GM23248 (cell line): Measurements from ENCODE around the gene ENSA. TPM values are rescaled to one million over a fixed set of nuclear protein-coding genes. Genes with fewer than 3 reads are reported as not detected.
"Not testable (repeated sequence)": the region's sequence is repeated elsewhere in the genome, so short reads cannot be mapped to it uniquely, and the experiment has no call there.

Source experiments
- DNase-seq: peaks from one replicate; pipeline ENCODE4 v3.0.0-alpha.2; 2015
- H2AFZ ChIP-seq: fragments of 200-600 bp; sonication (generic); 2 replicates; pipeline ENCODE4 v1.6.1; 2016; ENCODE audit warnings: antibody characterized with exemption
- H3F3A ChIP-seq: fragments of 200-600 bp; sonication (generic); 2 replicates; pipeline ENCODE4 v1.6.1; 2016; ENCODE audit warnings: mild to moderate bottlenecking, antibody characterized with exemption, mixed run types; ENCODE audit not compliant: insufficient read depth
- H3K27ac ChIP-seq: fragments of 200-600 bp; sonication (generic); 2 replicates; pipeline ENCODE4 v1.5.1; 2016; ENCODE audit warnings: mild to moderate bottlenecking
- H3K27me3 ChIP-seq: fragments of 200-600 bp; sonication (generic); replicated peaks from 2 replicates; pipeline ENCODE4 v1.6.1; 2016; ENCODE audit warnings: mild to moderate bottlenecking; ENCODE audit not compliant: insufficient read depth
- H3K36me3 ChIP-seq: fragments of 200-600 bp; sonication (generic); 2 replicates; pipeline ENCODE4 v1.6.1; 2016; ENCODE audit warnings: low read depth, mild to moderate bottlenecking
- H3K4me1 ChIP-seq: fragments of 200-600 bp; sonication (generic); 2 replicates; pipeline ENCODE4 v1.6.1; 2016; ENCODE audit warnings: mild to moderate bottlenecking; ENCODE audit not compliant: insufficient read depth
- H3K4me2 ChIP-seq: fragments of 200-600 bp; sonication (generic); one replicate; pipeline ENCODE4 v1.6.1; 2016; ENCODE audit warnings: mild to moderate bottlenecking; ENCODE audit not compliant: unreplicated experiment
- H3K4me3 ChIP-seq: fragments of 200-600 bp; sonication (generic); 2 replicates; pipeline ENCODE4 v1.5.1; 2016; ENCODE audit warnings: mild to moderate bottlenecking
- H3K79me2 ChIP-seq: fragments of 200-600 bp; sonication (generic); 2 replicates; pipeline ENCODE4 v1.6.1; 2016; ENCODE audit warnings: mild to moderate bottlenecking; ENCODE audit not compliant: insufficient read depth
- H3K9ac ChIP-seq: fragments of 200-600 bp; sonication (generic); 2 replicates; pipeline ENCODE4 v1.6.1; 2016; ENCODE audit warnings: mild to moderate bottlenecking
- H3K9me2 ChIP-seq: fragments of 200-600 bp; sonication (generic); 2 replicates; pipeline ENCODE4 v1.6.1; 2016; ENCODE audit warnings: mixed run types, mild to moderate bottlenecking, moderate library complexity; ENCODE audit not compliant: insufficient read depth
- H3K9me3 ChIP-seq: fragments of 200-600 bp; sonication (generic); one replicate; pipeline ENCODE4 v1.6.1; 2017; ENCODE audit warnings: low read depth
- H4K20me1 ChIP-seq: fragments of 200-600 bp; sonication (generic); 2 replicates; pipeline ENCODE4 v1.6.0; 2016; ENCODE audit not compliant: insufficient read depth
- EZH2 ChIP-seq: fragments of 200-600 bp; sonication (generic); IDR thresholded peaks from 2 replicates; pipeline ENCODE4 v1.6.1; 2018; ENCODE audit warnings: antibody characterized with exemption, mild to moderate bottlenecking; ENCODE audit not compliant: insufficient read depth, poor library complexity, severe bottlenecking
- EZH2phosphoT487 ChIP-seq: fragments of 200-600 bp; sonication (generic); IDR thresholded peaks from 2 replicates; pipeline ENCODE4 v1.6.1; 2018; ENCODE audit warnings: antibody characterized with exemption, moderate library complexity, mild to moderate bottlenecking, low read depth; ENCODE audit not compliant: insufficient read depth
- WGBS, 2 experiments: methylation state at CpG; one replicate each; pipeline ENCODE4 v1.1.6; 2015 to 2017; ENCODE audit warnings: low lambda C conversion rate in 2 of 2, low coverage in 1 of 2; ENCODE audit errors: missing lambda C conversion rate in 2 of 2; 5-methylcytosine and 5-hydroxymethylcytosine counted together
- in situ Hi-C: fragments of 300-500 bp; cut with MboI; formaldehyde crosslinking; loops from 2 replicates; pipeline ENCODE4 v1.15.0; 2020
- polyA plus RNA-seq: library from polyadenylated mRNA; unstranded; fragments of >200 nt; fragmentation: Nextera tagmentation; extraction: Ambion mirVana; gene quantifications from 2 replicates; pipeline ENCODE4 v1.2.1, GENCODE V29; 2016
- small RNA-seq: library from RNA; depleted of rRNA; stranded (forward); fragments of <200 nt; gene quantifications from one replicate; pipeline ENCODE3, GENCODE V24; 2014; ENCODE audit warnings: low read depth, low replicate concordance
- total RNA-seq: library from RNA; depleted of rRNA; stranded (reverse); fragments of >200 nt; shearing (Covaris generic); gene quantifications from 2 replicates; pipeline ENCODE4 v1.2.3, GENCODE V29; 2014; rRNA removed

Gene ENSA
- total and polyA plus RNA-seq, 2 experiments from 2014 or later = 44.4 to 54.3 TPM

GRCh38 chr1:150575072-150575489 lies 54.3 kb downstream of the ENSA start:
- TF ChIP-seq EZH2 (no peak), EZH2phosphoT487 (no peak)
- peaks cover 74% of the 10 kb centered on the region for H3K36me3 ChIP-seq
- H3K27ac ChIP-seq = peak overlapping the region; percentile 100
- WGBS, 2 experiments = 42 to 45% methylated on average over 4 of the region's 4 CpGs
- no peaks in the 10 kb centered on the region for H3K27me3 ChIP-seq
- no peaks in the 10 kb centered on the region for H3K9me3 ChIP-seq
- H2AFZ ChIP-seq = no peak overlapping the region
- peaks cover 92% of the 10 kb centered on the region for H3F3A ChIP-seq
- H3K9me2 ChIP-seq = no peaks in the 10 kb centered on the region
- H4K20me1 ChIP-seq = peaks cover 32% of the 10 kb centered on the region; the same call in 1 of the 2 replicates
- peaks cover 53% of the 10 kb centered on the region for H3K4me1 ChIP-seq
- peak overlapping the region; percentile 98 for H3K4me3 ChIP-seq
- in situ Hi-C loops = no loop called here
- H3K79me2 ChIP-seq = peaks cover 90% of the 10 kb centered on the region
- peak overlapping the region; percentile 98 for H3K4me2 ChIP-seq
- peak; percentile 29 for DNase-seq
- H3K9ac ChIP-seq = peak overlapping the region; percentile 99

- H3K4me2 ChIP-seq = peak overlapping the region; percentile 98
- H3K9me2 ChIP-seq = no peaks in the 10 kb centered on the region
- H3K27ac ChIP-seq = peak overlapping the region; percentile 100
- TF ChIP-seq EZH2phosphoT487 (no peak), EZH2 (no peak)
- H3K36me3 ChIP-seq = peaks cover 74% of the 10 kb centered on the region
- H3F3A ChIP-seq = peaks cover 94% of the 10 kb centered on the region
- peak overlapping the region; percentile 98 for H3K4me3 ChIP-seq
- H3K9me3 ChIP-seq = no peaks in the 10 kb centered on the region
- 71 to 73% methylated on average over 6 of the region's 6 CpGs for WGBS, 2 experiments
- peak; percentile 37 for DNase-seq
- peaks cover 32% of the 10 kb centered on the region; the same call in 1 of the 2 replicates for H4K20me1 ChIP-seq
- no peaks in the 10 kb centered on the region for H3K27me3 ChIP-seq
- peaks cover 88% of the 10 kb centered on the region for H3K79me2 ChIP-seq
- no peak overlapping the region for H2AFZ ChIP-seq
- in situ Hi-C loops = no loop called here
- H3K4me1 ChIP-seq = peaks cover 56% of the 10 kb centered on the region
- H3K9ac ChIP-seq = peak overlapping the region; percentile 99
Measured at GRCh38 chr1:150574260-150575071, 54.9 kb downstream of the ENSA start.

- DNase-seq, H3K9me3 ChIP-seq, H2AFZ ChIP-seq, H3K27me3 ChIP-seq, H3K9me2 ChIP-seq, in situ Hi-C loops: not testable (repeated sequence)
- H3K4me2 ChIP-seq = peak overlapping the region; percentile 98
- H3K79me2 ChIP-seq = peaks cover 80% of the 10 kb centered on the region
- H3F3A ChIP-seq = peaks cover 99% of the 10 kb centered on the region
- H3K4me3 ChIP-seq = peak overlapping the region; percentile 26
- 82 to 87% methylated on average over 13 of the region's 13 CpGs for WGBS, 2 experiments
- peak overlapping the region; percentile 99 for H3K9ac ChIP-seq
- peak overlapping the region; percentile 100 for H3K27ac ChIP-seq
- peaks cover 63% of the 10 kb centered on the region for H3K4me1 ChIP-seq
- H4K20me1 ChIP-seq = peaks cover 32% of the 10 kb centered on the region; the same call in 1 of the 2 replicates
- peaks cover 74% of the 10 kb centered on the region for H3K36me3 ChIP-seq
Measured at GRCh38 chr1:150573648-150574071, 55.8 kb downstream of the ENSA start.

GRCh38 chr1:150572918-150573647 lies 56.3 kb downstream of the ENSA start:
- DNase-seq = peak; percentile 28
- Histone ChIP-seq H3K9me2 (no peaks in the 10 kb centered on the region), H3K9ac (peak overlapping the region; percentile 99), H3K36me3 (peaks cover 71% of the 10 kb centered on the region), H4K20me1 (peaks cover 30% of the 10 kb centered on the region; the same call in 1 of the 2 replicates), H3K27me3 (no peaks in the 10 kb centered on the region), H3K4me3 (peak overlapping the region; percentile 26), H3K4me1 (peaks cover 68% of the 10 kb centered on the region), H3K27ac (peak overlapping the region; percentile 100), H3K4me2 (peak overlapping the region; percentile 98), H3K79me2 (peaks cover 74% of the 10 kb centered on the region), H3F3A (peaks cover 98% of the 10 kb centered on the region), H2AFZ (no peak overlapping the region), H3K9me3 (no peaks in the 10 kb centered on the region)
- 32 to 33% methylated on average over 4 of the region's 4 CpGs for WGBS, 2 experiments
- in situ Hi-C loops = no loop called here
- TF ChIP-seq EZH2 (no peak), EZH2phosphoT487 (no peak)

Small RNAs within 50 kb of the gene (small RNA-seq; reads per million reads assigned to genes)
- gene RF00015 = not detected
- not detected for gene RF00561

Other genes with a start within 250 kb of the ENSA start
- 6.7 and 14.4 TPM in 2 replicates for gene TARS2, start 142.2 kb downstream of the ENSA start, total RNA-seq
- 14.0 and 14.4 TPM in 2 replicates for gene TARS2, start 142.2 kb downstream of the ENSA start, polyA plus RNA-seq
- gene ECM1, start 121.5 kb downstream of the ENSA start, total RNA-seq = 133 and 160 TPM in 2 replicates
- 282 and 291 TPM in 2 replicates for gene ECM1, start 121.5 kb downstream of the ENSA start, polyA plus RNA-seq
- not detected in 2 replicates for gene FALEC, start 113.9 kb downstream of the ENSA start, total RNA-seq
- 0.49 and 0.71 TPM in 2 replicates for gene FALEC, start 113.9 kb downstream of the ENSA start, polyA plus RNA-seq
- gene ADAMTSL4, start 80.2 kb downstream of the ENSA start, total RNA-seq = 27.6 and 27.9 TPM in 2 replicates
- 45.4 TPM in 2 replicates for gene ADAMTSL4, start 80.2 kb downstream of the ENSA start, polyA plus RNA-seq
- 307 and 310 TPM in 2 replicates for gene MCL1, start 50.0 kb downstream of the ENSA start, total RNA-seq
- gene MCL1, start 50.0 kb downstream of the ENSA start, polyA plus RNA-seq = 79.0 and 84.7 TPM in 2 replicates
- gene GOLPH3L, start 67.5 kb upstream of the ENSA start, total RNA-seq = 8.6 and 8.8 TPM in 2 replicates
- gene GOLPH3L, start 67.5 kb upstream of the ENSA start, polyA plus RNA-seq = 23.2 and 23.9 TPM in 2 replicates
- gene HORMAD1, start 91.3 kb upstream of the ENSA start, total RNA-seq = not detected in 2 replicates
- not detected in 2 replicates for gene HORMAD1, start 91.3 kb upstream of the ENSA start, polyA plus RNA-seq
- 0.38 and 2.5 TPM in 2 replicates for gene CTSS, start 136.2 kb upstream of the ENSA start, total RNA-seq
- 0.23 and 1.0 TPM in 2 replicates for gene CTSS, start 136.2 kb upstream of the ENSA start, polyA plus RNA-seq
- gene CTSK, start 178.6 kb upstream of the ENSA start, total RNA-seq = 90.9 and 101 TPM in 2 replicates
- 81.4 and 92.1 TPM in 2 replicates for gene CTSK, start 178.6 kb upstream of the ENSA start, polyA plus RNA-seq
- gene ARNT, start 247.0 kb upstream of the ENSA start, total RNA-seq = 31.0 and 34.7 TPM in 2 replicates
- gene ARNT, start 247.0 kb upstream of the ENSA start, polyA plus RNA-seq = 30.9 and 32.8 TPM in 2 replicates